HG03432 (cell line): ENCODE results near the gene RBM15.

Experiments used
- ATAC-seq: cut with Tn5 transposase; IDR thresholded peaks from one replicate; pipeline ENCODE4 v1.9.1; 2021; ENCODE audit warnings: mild to moderate bottlenecking, moderate library complexity; ENCODE audit not compliant: unreplicated experiment

RBM15 gene

GRCh38 chr1:110348771-110349170 lies 9.6 kb downstream of the RBM15 start:
- no peak for ATAC-seq

DNA sequence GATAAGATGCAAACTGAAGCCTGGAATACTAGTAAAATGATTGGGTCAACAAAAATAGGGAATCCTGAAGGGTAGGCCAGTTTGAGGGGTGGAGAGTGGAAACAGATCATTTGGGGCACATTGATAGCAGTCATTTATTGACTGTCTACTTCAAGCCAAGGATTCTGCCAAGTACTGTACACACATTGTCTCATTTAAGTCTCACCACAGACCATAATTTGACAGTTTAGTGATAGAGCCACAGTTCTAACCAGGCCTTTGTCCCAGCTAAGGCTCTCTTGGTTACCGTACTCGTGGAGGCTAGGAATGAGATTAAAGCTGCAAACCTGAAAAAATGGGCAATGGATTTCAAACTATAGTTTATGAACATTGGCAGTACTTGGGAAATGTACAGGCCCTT lies 11.2 kb downstream of the RBM15 start:
- no peak for ATAC-seq

DNA sequence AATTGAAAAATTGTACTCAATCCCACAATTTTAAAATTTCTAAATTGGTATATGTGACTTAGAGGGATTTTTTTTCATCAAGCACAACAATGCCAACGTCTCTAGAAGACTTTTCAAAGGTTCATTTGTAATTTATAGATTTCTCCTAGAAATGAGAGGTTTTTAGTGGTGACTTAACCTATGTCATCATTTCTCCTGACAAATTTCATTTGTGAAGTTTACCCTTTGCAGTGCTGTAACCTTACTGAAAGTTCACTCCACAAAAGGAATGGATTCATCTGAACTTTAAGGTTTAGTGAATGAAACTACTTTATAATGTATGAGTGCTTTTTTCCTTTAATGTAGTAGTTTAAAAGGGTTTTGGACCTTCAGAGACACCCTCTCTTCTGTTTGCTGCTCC lies 16.1 kb downstream of the RBM15 start:
- no peak for ATAC-seq

DNA sequence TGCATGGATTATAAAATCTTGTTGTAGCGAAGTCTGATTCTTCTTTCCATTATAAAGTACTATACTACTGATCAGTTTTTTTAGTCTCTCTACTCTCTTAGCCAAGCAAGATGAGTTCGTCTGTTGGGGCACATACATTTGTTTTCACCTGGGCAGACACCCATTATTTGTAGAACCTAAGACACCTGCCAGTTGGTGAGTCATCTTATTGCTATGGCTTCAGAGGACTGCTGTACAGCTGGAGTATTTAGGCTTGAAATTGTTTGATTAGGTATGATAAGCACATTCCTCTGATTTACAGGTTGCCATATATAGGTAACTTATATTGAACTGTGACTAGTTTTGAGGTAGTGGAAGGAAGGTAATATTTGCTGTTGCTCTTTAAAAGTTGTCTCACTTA lies 17.2 kb downstream of the RBM15 start:
- ATAC-seq: no peak

GRCh38 chr1:110360431-110360830 lies 21.3 kb downstream of the RBM15 start:
- ATAC-seq: no peak

- ATAC-seq: no peak
Measured at GRCh38 chr1:110361856-110362255, 22.7 kb downstream of the RBM15 start.

DNA sequence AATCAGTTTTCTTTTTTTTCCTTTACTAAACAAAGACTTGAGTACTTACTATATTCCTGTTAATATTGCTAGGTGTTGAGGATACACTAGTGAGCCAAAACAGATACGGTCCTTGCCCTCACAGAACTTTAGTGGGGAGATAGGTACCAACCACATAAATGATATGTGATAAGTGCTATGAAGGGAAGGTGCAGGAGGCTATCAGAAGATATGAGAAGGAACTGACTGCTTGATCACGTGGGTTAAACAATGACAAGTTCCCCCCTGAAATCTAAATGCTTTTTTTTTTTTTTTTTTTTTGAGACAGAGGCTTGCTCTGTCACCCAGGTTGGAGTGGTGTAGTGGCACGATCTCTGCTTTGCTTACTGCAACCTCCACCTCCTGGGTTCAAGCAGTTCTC lies 25.0 kb downstream of the RBM15 start:
- no peak for ATAC-seq

DNA sequence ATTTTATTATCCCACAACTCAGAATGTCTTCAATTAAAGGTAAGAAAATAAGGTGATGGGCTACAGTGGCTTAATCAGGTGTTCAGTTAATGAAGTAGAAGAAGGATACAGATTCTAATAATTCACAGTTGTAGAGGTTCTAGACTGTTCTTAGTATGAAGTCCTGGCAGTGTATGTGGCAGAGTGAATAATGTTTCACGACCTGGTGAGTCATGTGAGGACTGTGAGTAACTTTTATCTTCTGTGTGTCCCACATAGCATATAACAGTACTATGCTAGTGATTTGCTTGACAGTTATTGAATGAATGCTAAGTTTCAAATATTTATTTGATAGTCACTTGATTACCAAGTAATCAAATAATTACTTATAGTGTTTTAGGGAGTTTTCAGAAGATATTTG lies 31.6 kb downstream of the RBM15 start:
- ATAC-seq: no peak

DNA sequence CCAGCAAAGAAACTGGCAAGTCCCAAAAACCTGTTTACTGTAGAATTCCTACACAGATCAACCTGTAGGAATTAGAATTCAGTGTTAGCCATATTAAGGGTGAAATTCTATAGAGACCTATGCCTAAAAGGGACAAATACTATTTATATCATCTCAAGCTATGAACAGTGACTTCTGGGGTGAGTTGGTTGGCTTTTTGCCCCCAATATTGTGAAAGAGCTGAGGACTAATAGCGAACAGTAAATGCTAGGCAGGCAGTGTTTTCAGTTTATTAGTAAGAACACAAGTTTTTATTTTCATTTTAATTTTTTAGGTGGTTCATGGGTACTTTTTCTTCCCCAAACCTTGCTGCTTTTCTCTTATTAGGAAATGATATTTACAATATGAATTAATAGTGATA lies 36.3 kb downstream of the RBM15 start:
- ATAC-seq: no peak

DNA sequence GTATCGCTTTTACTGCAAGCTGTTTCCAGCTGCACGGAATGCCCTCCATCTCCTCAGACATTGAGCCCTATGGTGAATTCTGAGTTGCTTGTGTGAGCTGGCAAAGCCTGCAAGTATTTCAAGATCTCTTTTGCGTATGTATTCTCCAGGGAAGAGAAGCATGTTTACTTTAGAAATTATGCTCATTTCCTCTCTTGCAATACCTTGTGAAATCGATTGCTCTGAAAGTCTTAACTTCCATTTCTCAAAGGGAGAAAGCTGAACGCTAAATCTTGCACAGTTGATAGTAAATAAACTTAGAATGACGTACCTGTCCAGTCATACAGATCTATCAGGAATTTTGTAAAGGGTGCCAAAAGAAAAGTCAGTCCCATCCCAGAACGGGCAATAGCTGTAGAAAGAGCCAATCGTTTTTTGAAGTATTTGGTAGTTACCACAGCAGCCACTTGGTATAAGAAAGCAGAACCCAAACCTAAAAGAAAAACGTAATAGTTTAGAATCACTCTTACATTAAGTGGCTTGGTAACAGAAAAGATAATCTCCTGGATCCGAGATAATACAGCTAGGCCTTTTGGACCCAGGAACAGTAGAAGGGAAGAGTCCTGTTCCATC lies 41.6 kb downstream of the RBM15 start:
- ATAC-seq: no peak

GRCh38 chr1:110383251-110383990 lies 44.2 kb downstream of the RBM15 start:
- no peak for ATAC-seq

DNA sequence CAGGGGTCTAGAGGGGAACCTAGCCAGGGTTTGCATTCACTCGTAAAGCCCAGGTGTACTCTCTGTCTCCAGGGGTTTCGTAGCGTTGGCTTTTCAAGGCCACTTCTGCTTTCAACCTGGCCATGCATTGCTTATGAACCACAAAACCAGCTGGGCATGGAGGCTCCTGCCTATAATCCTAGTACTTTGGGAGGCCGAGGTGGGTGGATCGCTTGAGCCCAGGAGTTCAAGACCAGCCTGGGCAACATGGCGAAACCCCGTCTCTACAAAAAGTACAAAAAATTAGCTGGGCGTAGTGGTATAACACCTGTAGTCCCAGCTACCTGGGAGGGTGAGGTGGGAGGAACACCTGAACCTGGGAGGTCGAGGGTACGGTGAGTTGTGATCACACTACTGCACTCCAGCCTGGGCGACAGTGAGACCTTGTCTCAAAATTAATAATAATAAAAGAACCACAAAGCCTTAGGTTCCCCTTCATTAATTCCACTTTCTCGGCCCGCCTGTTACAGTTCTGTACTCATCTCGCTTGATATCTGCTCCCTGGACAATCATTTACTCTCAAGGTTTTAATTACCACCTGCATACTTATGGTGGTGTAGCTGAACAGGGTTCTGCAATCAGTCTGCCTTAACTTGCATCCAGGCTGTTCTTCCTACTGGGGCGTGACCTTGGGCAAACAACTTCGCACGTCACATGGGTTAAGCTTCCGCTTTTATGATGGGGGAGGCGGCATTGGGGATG lies 45.6 kb downstream of the RBM15 start:
- peak; percentile 65 for ATAC-seq

DNA sequence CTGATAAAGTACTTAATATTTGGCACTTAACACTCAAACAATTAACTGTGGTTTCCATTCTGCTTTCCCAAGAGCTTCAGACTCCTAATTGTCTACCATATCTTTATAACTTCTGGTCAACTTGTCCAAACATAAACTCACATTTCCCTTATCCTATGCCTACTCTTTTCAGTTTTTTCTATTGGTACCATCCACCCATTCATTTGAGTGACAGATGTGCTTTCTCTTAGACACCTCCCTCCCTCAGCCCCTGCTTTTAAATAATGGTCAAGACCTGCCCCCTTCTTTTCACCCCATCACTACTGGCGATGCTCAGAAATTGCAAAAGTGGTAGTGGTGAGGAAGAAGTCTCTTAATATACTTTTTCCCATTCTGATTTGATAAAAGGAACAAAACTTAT lies 46.2 kb downstream of the RBM15 start:
- no peak for ATAC-seq

GRCh38 chr1:110387048-110387754 lies 48.0 kb downstream of the RBM15 start:
- ATAC-seq: no peak

DNA sequence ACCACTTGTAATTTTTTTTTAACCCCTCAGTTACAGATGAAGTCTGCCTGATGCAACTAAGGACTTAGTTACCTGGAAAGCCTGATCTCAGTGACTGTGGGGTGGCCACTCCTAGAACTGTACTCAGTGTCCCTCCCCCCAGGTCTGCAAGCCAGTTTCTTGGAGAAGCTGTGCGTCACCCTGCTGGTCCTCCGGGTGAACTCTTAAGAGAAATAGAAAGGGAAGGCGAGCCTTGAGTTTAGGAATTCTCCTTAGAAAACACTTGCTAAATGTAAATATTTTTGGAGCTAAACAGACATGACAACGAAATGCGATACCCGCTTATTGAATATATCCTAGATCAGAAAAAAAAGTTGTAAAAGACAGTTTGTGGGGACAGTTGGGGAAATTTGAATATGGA lies 50.9 kb downstream of the RBM15 start:
- no peak for ATAC-seq

DNA sequence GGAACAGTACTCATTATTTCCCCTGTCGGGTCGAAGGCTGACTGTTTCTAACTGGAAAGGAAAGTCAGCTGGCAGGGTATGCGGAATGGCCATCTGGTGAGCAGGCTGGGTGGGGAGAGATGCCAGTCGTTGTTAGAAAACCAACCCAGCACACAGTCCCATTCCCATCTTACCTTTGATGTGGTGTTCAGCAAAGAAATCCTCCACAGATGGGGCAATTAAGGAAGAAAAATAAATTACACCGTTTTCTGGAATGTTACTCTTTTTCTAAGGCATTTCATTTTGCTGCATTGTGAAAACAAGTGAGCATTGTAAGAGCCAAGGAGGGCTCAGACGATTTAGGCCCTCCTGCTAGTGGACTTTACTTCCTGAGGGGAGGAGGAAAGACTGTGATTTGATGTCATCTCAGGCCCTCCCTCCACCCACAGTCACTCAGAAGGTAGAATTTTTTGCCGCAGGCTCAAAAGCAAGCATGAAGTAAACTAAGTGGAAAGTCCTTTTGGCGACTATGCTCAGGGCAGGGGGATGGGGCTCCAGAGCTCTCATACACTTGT lies 51.6 kb downstream of the RBM15 start, which contains the start of gene SLC16A4:
SLC16A4 (minus strand) TSS at position 335 of the 554 bp plus-strand sequence. CDS start 1,703 bp downstream, outside the sequence.
- ATAC-seq: no peak

GRCh38 chr1:110393286-110393685 lies 54.1 kb downstream of the RBM15 start:
- ATAC-seq: no peak

DNA sequence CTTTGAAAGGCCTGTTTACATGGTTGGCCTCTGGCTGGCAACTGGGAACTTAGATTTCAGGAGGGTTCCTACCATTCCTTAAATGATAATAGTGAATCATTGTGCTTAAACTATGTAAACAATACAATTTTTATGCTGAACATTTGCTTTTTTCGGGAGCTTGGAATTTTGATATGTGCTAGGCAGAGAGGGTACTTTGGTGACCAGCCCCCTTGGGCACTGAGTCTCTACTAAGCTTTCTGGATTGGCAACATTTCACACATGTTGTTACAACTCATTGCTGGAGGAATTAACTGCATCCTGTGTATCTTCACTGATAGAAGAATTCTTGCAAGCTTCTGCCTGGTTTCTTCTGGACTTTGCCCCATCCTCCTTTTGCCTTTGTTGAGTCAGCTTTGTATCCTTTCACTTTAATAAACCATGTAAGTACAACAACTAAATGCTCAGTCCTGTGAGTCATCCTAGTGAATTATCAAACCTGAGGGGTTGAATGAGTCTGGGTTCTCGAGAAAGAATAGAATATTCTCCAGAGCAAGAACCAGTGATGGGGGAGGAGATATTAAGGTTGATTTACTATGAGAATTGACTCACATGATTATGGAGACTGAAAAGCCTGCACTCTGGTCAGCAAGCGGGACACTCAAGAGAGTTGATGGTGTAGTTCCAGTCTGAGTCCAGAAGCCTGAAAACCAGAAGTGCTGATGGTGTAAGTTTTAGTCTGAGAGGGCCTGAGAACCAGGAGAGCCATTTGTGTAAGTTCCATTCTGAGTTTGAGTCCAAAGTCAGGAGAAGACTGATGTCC lies 54.7 kb downstream of the RBM15 start:
- no peak for ATAC-seq

GRCh38 chr1:110394493-110394820 lies 55.3 kb downstream of the RBM15 start:
- no peak for ATAC-seq
